Pancreas (tissue), 10 donors: ENCODE measurements around the gene PRR29. TPM values are rescaled to one million over a fixed set of nuclear protein-coding genes. Genes with fewer than 3 reads are reported as not detected.

Experiments used
- ATAC-seq, 4 donors: fragments of 200-7000 bp; cut with Tn5 transposase; one replicate each; pipeline versions ENCODE4 v1.8.0 to v1.9.1; 2020; ENCODE audit warnings: mild to moderate bottlenecking in 4 of 4, moderate library complexity in 4 of 4
- DNase-seq, 6 donors: peaks; one replicate each; pipeline ENCODE4 v3.0.0-alpha.2; 2020
- FAIRE-seq: peaks from 2 replicates; lab custom pipeline; 2012; peaks lifted over from hg19 to GRCh38; lab: Jason Lieb, UNC
- H3K27ac ChIP-seq, 4 donors: fragments of 200-600 bp; sonication (generic); 1 replicate in 3 of 4; 2 replicates in 1 of 4; pipeline versions ENCODE4 v1.5.0 to v1.8.0; 2020
- H3K27me3 ChIP-seq, 4 donors: fragments of 200-600 bp; one replicate each; pipeline ENCODE4 v1.8.0; 2021
- H3K36me3 ChIP-seq, 3 donors: fragments of 200-600 bp; sonication (generic) in 1 of 3; one replicate each; pipeline versions ENCODE4 v1.5.0 to v1.8.0; 2020 to 2021
- H3K4me1 ChIP-seq, 3 donors: fragments of 200-600 bp; one replicate each; pipeline ENCODE4 v1.8.0; 2021
- H3K4me3 ChIP-seq, 4 donors: fragments of 200-600 bp; sonication (generic) in 2 of 4; one replicate each; pipeline versions ENCODE4 v1.5.0 to v1.8.0; 2020 to 2021
- H3K9me3 ChIP-seq, 4 donors: fragments of 200-600 bp; one replicate each; pipeline ENCODE4 v1.8.0; 2021
- CTCF ChIP-seq, 4 donors: fragments of 200-600 bp; sonication (generic) in 3 of 4; IDR thresholded peaks; one replicate each; pipeline versions ENCODE4 v1.5.0 to v1.8.0; 2021; ENCODE audit warnings: antibody characterized with exemption in 4 of 4
- WGBS, 2 donors: extraction: QIAGEN DNeasy Blood & Tissue Kit; methylation state at CpG; one replicate each; pipeline ENCODE4 v1.1.7; 2013; 5-methylcytosine and 5-hydroxymethylcytosine counted together
- intact Hi-C, 3 donors: fragments of 100-400 bp; cut with DNase I; formaldehyde crosslinking; loops; one replicate each; pipeline versions ENCODE4 v1.11.1 to v1.14.2; 2022
- polyA plus RNA-seq, 2 donors: library from polyadenylated mRNA; stranded (reverse); fragments of 200-250 nt; gene quantifications; one replicate each; pipeline ENCODE4 v1.2.3, GENCODE V29; 2013
- total RNA-seq, 6 donors: library from RNA; stranded (reverse); fragmentation: NEBNext Ultra II Directional in 4 of 6; extraction: Animal tissue kit (Norgen Biotek cat#: 25700) in 4 of 6; gene quantifications; one replicate each; pipeline versions ENCODE4 v1.2.1 to v1.2.4, GENCODE V29; 2021 to 2023
- donor health status: healthy with polysubstance abuse.
- donor health status: DM: no; HTN: no; CAD: no; lungs with moderate emphysema.
- donor health status: DM: no; HTN: no; CAD: no.
- donor health status: control.
- donor health status: control.
- donor health status: Bipolar disorder and iron deficiency.
- donor health status: DM: yes; HTN: yes; CAD: no.
- donor health status: DM: no; HTN: no; CAD: no.
- donor health status: DM: no; HTN: no; CAD: no.
- donor health status: DM: yes; HTN: yes; CAD: no.

The PRR29 gene
- total and polyA plus RNA-seq, 8 donors = 0.14 to 0.46 (median 0.22) TPM; not detected in 2

GRCh38 chr17:64036198-64036922 lies 38.2 kb downstream of the PRR29 start:
- no peak for FAIRE-seq

GRCh38 chr17:64037180-64037579 lies 39.0 kb downstream of the PRR29 start:
- intact Hi-C loops = loop anchor here in 1 of 3 donors (10.0 kb wide), 1 partner anchor 98 kb away; the partner anchor contains the start of gene ERN1
- no peaks in the 10 kb centered on the region for H3K36me3 ChIP-seq
- no peak for ATAC-seq

More at GRCh38 chr17:64036198-64036922, 38.2 kb downstream of the PRR29 start:
- H3K27me3 ChIP-seq = no peaks in the 10 kb centered on the region
- intact Hi-C loops = loop anchor here in 1 of 3 donors (10.0 kb wide), 1 partner anchor 98 kb away; the partner anchor contains the start of gene ERN1
- DNase-seq = peak in 1 of 6 donors; percentile 11
- TF ChIP-seq CTCF (IDR thresholded peaks at IDR 0.05) = no peak
- no peak overlapping the region for H3K4me3 ChIP-seq
- H3K9me3 ChIP-seq = no peaks in the 10 kb centered on the region
- no peak for ATAC-seq
- H3K4me1 ChIP-seq = peaks cover 0 to 7% (median 0%) of the 10 kb centered on the region in 3 donors
- 91 to 92% methylated on average over 14 of the region's 14 CpGs for WGBS, 2 donors
- H3K27ac ChIP-seq = no peak overlapping the region
- H3K36me3 ChIP-seq = no peaks in the 10 kb centered on the region

GRCh38 chr17:64037802-64038201 lies 39.7 kb downstream of the PRR29 start:
- no peak for TF ChIP-seq CTCF (IDR thresholded peaks at IDR 0.05)
- no peaks in the 10 kb centered on the region for H3K27me3 ChIP-seq
- H3K27ac ChIP-seq = no peak overlapping the region
- no peak overlapping the region for H3K4me3 ChIP-seq
- H3K36me3 ChIP-seq = peaks cover 0 to 3% (median 0%) of the 10 kb centered on the region in 3 donors
- WGBS, 2 donors = 94 to 97% methylated on average over 5 of the region's 5 CpGs
- FAIRE-seq (no peak), ATAC-seq (no peak), DNase-seq (peak in 1 of 6 donors; percentile 4)
- intact Hi-C loops = loop anchor here in 1 of 3 donors (10.0 kb wide), 1 partner anchor 97 kb away; the partner anchor contains the start of gene ERN1
- no peaks in the 10 kb centered on the region for H3K9me3 ChIP-seq
- H3K4me1 ChIP-seq = peaks cover 0 to 15% (median 7%) of the 10 kb centered on the region in 3 donors

More at GRCh38 chr17:64037180-64037579, 39.0 kb downstream of the PRR29 start:
- no peak for FAIRE-seq
- 86 to 87% methylated on average over 6 of the region's 6 CpGs for WGBS, 2 donors
- no peak for DNase-seq
- TF ChIP-seq CTCF (IDR thresholded peaks at IDR 0.05) = no peak
- Histone ChIP-seq H3K4me3 (no peak overlapping the region), H3K4me1 (peaks cover 0 to 9% (median under 1%) of the 10 kb centered on the region in 3 donors), H3K27me3 (no peaks in the 10 kb centered on the region), H3K27ac (no peak overlapping the region), H3K9me3 (no peaks in the 10 kb centered on the region)

- Histone ChIP-seq H3K27ac (no peak overlapping the region), H3K9me3 (no peaks in the 10 kb centered on the region), H3K4me3 (no peak overlapping the region), H3K4me1 (peaks cover 0 to 20% (median 7%) of the 10 kb centered on the region in 3 donors), H3K27me3 (no peaks in the 10 kb centered on the region), H3K36me3 (peaks cover 0 to 10% (median 3%) of the 10 kb centered on the region in 3 donors)
- 89% methylated on average over 15 to 16 of the region's 16 CpGs for WGBS, 2 donors
- intact Hi-C loops = loop anchor here in 1 of 3 donors (10.0 kb wide), 1 partner anchor 96 kb away; the partner anchor contains the start of gene ERN1
- ATAC-seq (no peak), FAIRE-seq (no peak), DNase-seq (peak in 1 of 6 donors; percentile 11)
- TF ChIP-seq CTCF (IDR thresholded peaks at IDR 0.05) = no peak
These were observed 40.4 kb downstream of the PRR29 start for GRCh38 chr17:64038331-64039105.
